H1 (cell line): ENCODE data around the gene HS1BP3. TPM values are rescaled to one million over a fixed set of nuclear protein-coding genes. Genes with fewer than 3 reads are reported as not detected.

Source experiments
- CTCF ChIA-PET: fragments of 300-600 bp; sonication (Branson Sonifier 250); formaldehyde crosslinking; loops from one replicate; lab custom pipeline; 2021; ENCODE audit not compliant: partially characterized antibody; lab: Charles Lee
- POLR2A ChIA-PET: fragments of 300-600 bp; sonication (Branson Sonifier 250); formaldehyde crosslinking; loops from one replicate; lab custom pipeline; 2021; ENCODE audit warnings: inconsistent platforms; ENCODE audit not compliant: partially characterized antibody; lab: Charles Lee
- DNase-seq, 2 experiments: peaks; one replicate each; pipeline versions ENCODE4 v3.0.0 to v3.0.0-alpha.2; 2010 to 2022; ENCODE audit warnings: low spot score in 2 of 2, low read depth in 1 of 2, mixed read lengths in 1 of 2
- FAIRE-seq: peaks from 2 replicates; lab custom pipeline; 2011; peaks lifted over from hg19 to GRCh38; lab: Jason Lieb, UNC
- H2AFZ ChIP-seq: 2 replicates; pipeline ENCODE4 v1.8.1; 2012; ENCODE audit warnings: low read length, inconsistent platforms
- H2AK5ac ChIP-seq: 2 replicates; pipeline ENCODE4 v1.6.1; 2013; ENCODE audit warnings: low read depth, low read length
- H2BK120ac ChIP-seq: replicated peaks from 2 replicates; pipeline ENCODE3; 2013; ENCODE audit warnings: low read depth, low read length, inconsistent platforms
- H2BK12ac ChIP-seq: 2 replicates; pipeline ENCODE4 v1.6.1; 2013; ENCODE audit warnings: low read depth, low read length
- H2BK15ac ChIP-seq: 2 replicates; pipeline ENCODE4 v1.6.1; 2013; ENCODE audit warnings: low read length
- H2BK20ac ChIP-seq: 2 replicates; pipeline ENCODE4 v1.6.1; 2013; ENCODE audit warnings: low read length
- H2BK5ac ChIP-seq: 2 replicates; pipeline ENCODE4 v1.6.1; 2013; ENCODE audit warnings: low read depth, low read length
- H3K14ac ChIP-seq: 2 replicates; pipeline ENCODE4 v1.6.1; 2013; ENCODE audit warnings: inconsistent platforms; ENCODE audit not compliant: insufficient read length
- H3K18ac ChIP-seq: 2 replicates; pipeline ENCODE4 v1.6.1; 2013; ENCODE audit warnings: low read length; ENCODE audit errors: extremely low read depth
- H3K23ac ChIP-seq: 2 replicates; pipeline ENCODE4 v1.6.1; 2013; ENCODE audit warnings: inconsistent platforms; ENCODE audit not compliant: insufficient read length
- H3K23me2 ChIP-seq: 2 replicates; pipeline ENCODE4 v1.6.1; 2013; ENCODE audit warnings: low read depth, low read length
- H3K27ac ChIP-seq: 2 replicates; pipeline ENCODE4 v1.6.1; 2011; ENCODE audit warnings: low read depth, low read length, inconsistent platforms
- H3K27me3 ChIP-seq, 4 experiments: replicated peaks in 1 of 4; 1 replicate in 1 of 4; 2 replicates in 3 of 4; pipeline versions ENCODE4 v1.6.1 to v1.8.1; 2011 to 2013; ENCODE audit warnings: low read length in 3 of 4, mild to moderate bottlenecking in 3 of 4, inconsistent platforms in 2 of 4, mixed read lengths in 2 of 4, moderate library complexity in 1 of 4; ENCODE audit not compliant: control insufficient read depth in 3 of 4, insufficient read depth in 3 of 4; ENCODE audit errors: extremely low read depth in 1 of 4
- H3K36me3 ChIP-seq, 4 experiments: 2 replicates each; pipeline versions ENCODE4 v1.6.1 to v1.8.1; 2011 to 2013; ENCODE audit warnings: mild to moderate bottlenecking in 4 of 4, low read length in 3 of 4, moderate library complexity in 2 of 4, control low read depth in 1 of 4, inconsistent platforms in 1 of 4; ENCODE audit not compliant: insufficient read depth in 4 of 4, control insufficient read depth in 2 of 4
- H3K4ac ChIP-seq: replicated peaks from 2 replicates; pipeline ENCODE3; 2013; ENCODE audit warnings: low read length, low read depth, mixed read lengths, inconsistent platforms; ENCODE audit not compliant: insufficient read length
- H3K4me1 ChIP-seq, 4 experiments: replicated peaks in 1 of 4; 1 replicate in 1 of 4; 2 replicates in 3 of 4; pipeline versions ENCODE4 v1.6.1 to v1.8.1; 2011 to 2013; ENCODE audit warnings: low read length in 3 of 4, inconsistent platforms in 2 of 4, mixed read lengths in 1 of 4; ENCODE audit not compliant: insufficient read depth in 4 of 4, control insufficient read depth in 3 of 4
- H3K4me2 ChIP-seq, 2 experiments: 2 replicates each; pipeline versions ENCODE4 v1.6.1 to v1.8.1; 2011 to 2013; ENCODE audit warnings: low read depth in 2 of 2, low read length in 2 of 2, control low read depth in 1 of 2, inconsistent platforms in 1 of 2, mild to moderate bottlenecking in 1 of 2; ENCODE audit not compliant: insufficient read depth in 1 of 2
- H3K4me3 ChIP-seq, 4 experiments: fragments of 200-600, 300-600 bp in 1 of 4; sonication (generic), shearing (Covaris generic), sonication (Bioruptor Twin) in 1 of 4; 2 replicates each; pipeline versions ENCODE4 v1.5.1 to v1.8.1; 2011 to 2016; ENCODE audit warnings: low read length in 4 of 4, low read depth in 3 of 4, control low read depth in 2 of 4, inconsistent platforms in 2 of 4, mild to moderate bottlenecking in 2 of 4, mixed read lengths in 1 of 4, moderate library complexity in 1 of 4; ENCODE audit not compliant: insufficient read depth in 2 of 4; ENCODE audit errors: extremely low read depth in 1 of 4
- H3K56ac ChIP-seq: replicated peaks from 2 replicates; pipeline ENCODE3; 2013; ENCODE audit warnings: low read depth, mild to moderate bottlenecking, mixed read lengths, low read length, inconsistent platforms; ENCODE audit not compliant: insufficient read length
- H3K79me1 ChIP-seq: 2 replicates; pipeline ENCODE4 v1.6.1; 2013; ENCODE audit warnings: low read depth, low read length, control low read depth
- H3K79me2 ChIP-seq, 2 experiments: 2 replicates each; pipeline versions ENCODE4 v1.6.1 to v1.8.1; 2012 to 2013; ENCODE audit warnings: low read length in 2 of 2, mild to moderate bottlenecking in 2 of 2, inconsistent platforms in 1 of 2; ENCODE audit not compliant: insufficient read depth in 2 of 2, control insufficient read depth in 1 of 2
- H3K9ac ChIP-seq, 4 experiments: replicated peaks in 1 of 4; 1 replicate in 1 of 4; 2 replicates in 3 of 4; pipeline versions ENCODE4 v1.6.1 to v1.8.1; 2011 to 2013; ENCODE audit warnings: low read depth in 3 of 4, low read length in 3 of 4, control low read depth in 2 of 4, mild to moderate bottlenecking in 2 of 4, moderate library complexity in 2 of 4, inconsistent platforms in 1 of 4; ENCODE audit errors: extremely low read depth in 1 of 4
- H3K9me3 ChIP-seq, 2 experiments: 2 replicates each; pipeline versions ENCODE4 v1.6.1 to v1.8.1; 2012 to 2013; ENCODE audit warnings: mild to moderate bottlenecking in 2 of 2, moderate library complexity in 2 of 2, control low read depth in 1 of 2, inconsistent platforms in 1 of 2, low read depth in 1 of 2, low read length in 1 of 2, mixed read lengths in 1 of 2; ENCODE audit not compliant: insufficient read depth in 2 of 2
- H4K20me1 ChIP-seq, 2 experiments: replicated peaks in 1 of 2; 2 replicates each; pipeline versions ENCODE3 to v1.8.1; 2011 to 2013; ENCODE audit warnings: inconsistent platforms in 2 of 2, low read length in 2 of 2, mild to moderate bottlenecking in 1 of 2; ENCODE audit not compliant: insufficient read depth in 2 of 2, control insufficient read depth in 1 of 2
- H4K5ac ChIP-seq: 2 replicates; pipeline ENCODE4 v1.6.1; 2013; ENCODE audit warnings: low read length, low read depth, mixed read lengths, inconsistent platforms; ENCODE audit not compliant: insufficient read length
- H4K8ac ChIP-seq: 2 replicates; pipeline ENCODE4 v1.8.0; 2013; ENCODE audit warnings: mild to moderate bottlenecking, moderate library complexity, low read length, inconsistent platforms; ENCODE audit not compliant: insufficient read depth; ENCODE audit errors: extremely low read depth
- H4K91ac ChIP-seq: replicated peaks from 2 replicates; pipeline ENCODE3; 2013; ENCODE audit warnings: low read length, mixed read lengths, inconsistent platforms; ENCODE audit not compliant: insufficient read length
- ATF2 ChIP-seq: IDR thresholded peaks from 2 replicates; pipeline ENCODE4 v1.6.1; 2012; ENCODE audit warnings: low read length, inconsistent platforms
- CEBPB ChIP-seq: IDR thresholded peaks from 2 replicates; pipeline ENCODE4 v1.6.1; 2012; ENCODE audit warnings: low read depth, low read length
- CREB1 ChIP-seq: IDR thresholded peaks from 2 replicates; pipeline ENCODE4 v1.6.1; 2012; ENCODE audit warnings: inconsistent platforms
- JUN ChIP-seq: IDR thresholded peaks from 2 replicates; pipeline ENCODE4 v1.6.1; 2011; ENCODE audit warnings: low read depth, mild to moderate bottlenecking, improper control_type of control experiment, low read length
- MAFK ChIP-seq: IDR thresholded peaks from 2 replicates; pipeline ENCODE4 v1.6.1; 2012; ENCODE audit warnings: low read depth, mild to moderate bottlenecking, improper control_type of control experiment, low read length
- NRF1 ChIP-seq: IDR thresholded peaks from 2 replicates; pipeline ENCODE4 v1.6.1; 2011; ENCODE audit warnings: mild to moderate bottlenecking, low read depth, low read length, improper control_type of control experiment
- PHF8 ChIP-seq: fragments of 200-600 bp; sonication (generic); conservative IDR thresholded peaks from 2 replicates; pipeline ENCODE4 v1.7.1; 2012; ENCODE audit warnings: low read depth, mild to moderate bottlenecking, inconsistent platforms, low read length, moderate library complexity
- POLR2A ChIP-seq, 2 experiments: IDR thresholded peaks; 1 replicate in 1 of 2; 2 replicates in 1 of 2; pipeline ENCODE4 v1.6.1; 2011; ENCODE audit warnings: low read depth in 2 of 2, low read length in 2 of 2, mild to moderate bottlenecking in 2 of 2; ENCODE audit errors: control extremely low read depth in 1 of 2
- RFX5 ChIP-seq: IDR thresholded peaks from 2 replicates; pipeline ENCODE4 v1.6.1; 2011; ENCODE audit warnings: low read depth, low read length, improper control_type of control experiment, borderline replicate concordance
- SP4 ChIP-seq: IDR thresholded peaks from 2 replicates; pipeline ENCODE4 v1.6.1; 2012; ENCODE audit warnings: low read length, inconsistent platforms
- SRF ChIP-seq: IDR thresholded peaks from 2 replicates; pipeline ENCODE4 v1.6.1; 2011; ENCODE audit warnings: mild to moderate bottlenecking, low read depth, low read length, moderate library complexity
- TCF12 ChIP-seq: IDR thresholded peaks from 2 replicates; pipeline ENCODE4 v1.6.1; 2011; ENCODE audit warnings: low read depth, mild to moderate bottlenecking, low read length
- USF2 ChIP-seq: IDR thresholded peaks from 2 replicates; pipeline ENCODE4 v1.6.1; 2011; ENCODE audit warnings: low read length, improper control_type of control experiment
- whole genome bisulfite sequencing, 2 experiments: shearing (Covaris generic) in 1 of 2; methylation state at CpG; one replicate each; pipeline versions ENCODE4 v1.1.6 to v1.1.7; 2013 to 2015; ENCODE audit warnings: low lambda C conversion rate in 2 of 2, mixed read lengths in 2 of 2, inconsistent platforms in 1 of 2, low coverage in 1 of 2, missing lambda C conversion rate in 1 of 2; ENCODE audit not compliant: insufficient replicate concordance in 2 of 2, insufficient coverage in 1 of 2, insufficient read length in 1 of 2; ENCODE audit errors: extremely low coverage in 1 of 2, missing lambda C conversion rate in 1 of 2; 5-methylcytosine and 5-hydroxymethylcytosine counted together
- polyA plus RNA-seq, 7 experiments: library from polyadenylated mRNA; depleted of rRNA in 3 of 7; stranded (reverse) in 5 of 7; unstranded in 2 of 7; fragments of >200 nt in 5 of 7; fragments of 200-250 nt in 2 of 7; gene quantifications; 1 replicate in 5 of 7; 2 replicates in 1 of 7; 4 replicates in 1 of 7; pipeline versions ENCODE4 v1.2.1 to v1.2.3, GENCODE V29; 2011 to 2013; ENCODE audit warnings: missing spikeins in 2 of 7, mixed read lengths in 2 of 7
- total RNA-seq: library from RNA; stranded (reverse); fragmentation: NEBNext Ultra II Directional; extraction: Animal tissue kit (Norgen Biotek cat#: 25700); gene quantifications from 2 replicates; pipeline ENCODE4 v1.2.1, GENCODE V29; 2021

HS1BP3 gene
- total and polyA plus RNA-seq, 2 of the 8 experiments (the other 6 are each of a cell fraction or from before 2014, with no cell fraction given) = 11.1 to 11.3 TPM

GRCh38 chr2:20643060-20643459 is 7.8 kb downstream of the HS1BP3 start:
- H3K9me3 ChIP-seq = no peaks in the 10 kb centered on the region
- H3K23ac ChIP-seq = no peak overlapping the region
- H3K18ac ChIP-seq = no peak overlapping the region
- H2BK20ac ChIP-seq = no peak overlapping the region
- H4K20me1 ChIP-seq = peaks cover 0 to 3% of the 10 kb centered on the region in 2 experiments
- no peaks in the 10 kb centered on the region for H3K36me3 ChIP-seq
- H3K4me1 ChIP-seq = peaks cover 0 to 3% (median 0%) of the 10 kb centered on the region in 4 experiments; a peak in 3 of 7 replicates
- no peak overlapping the region for H2BK120ac ChIP-seq
- H2AFZ ChIP-seq = no peak overlapping the region
- H2BK15ac ChIP-seq = no peak overlapping the region
- H3K23me2 ChIP-seq = no peaks in the 10 kb centered on the region
- H3K4me2 ChIP-seq = no peak overlapping the region
- FAIRE-seq (no peak), DNase-seq (no peak)
- H3K27me3 ChIP-seq = no peaks in the 10 kb centered on the region
- no peaks in the 10 kb centered on the region for H3K79me2 ChIP-seq
- no peak overlapping the region for H2AK5ac ChIP-seq
- no peak overlapping the region for H4K8ac ChIP-seq
- no peak overlapping the region for H3K14ac ChIP-seq
- no peak overlapping the region for H3K27ac ChIP-seq
- H3K9ac ChIP-seq = no peak overlapping the region
- no peak overlapping the region for H2BK12ac ChIP-seq
- no peak overlapping the region for H3K4ac ChIP-seq
- H4K5ac ChIP-seq = no peak overlapping the region
- H4K91ac ChIP-seq = no peak overlapping the region
- no peak overlapping the region for H3K56ac ChIP-seq
- no peak overlapping the region for H2BK5ac ChIP-seq
- no peaks in the 10 kb centered on the region; the same call in 1 of the 2 replicates for H3K79me1 ChIP-seq
- 86% methylated on average over 7 of the region's 7 CpGs; no CpG with 5 or more reads in 1 of the 2 experiments for WGBS, 2 experiments
- no peak overlapping the region for H3K4me3 ChIP-seq
- POLR2A ChIA-PET = interaction anchor here (0.9 to 2.1 kb wide), 4 partner anchors 8 to 199 kb away, joined by 3 to 15 read pairs (median 8); partner anchors contain the start of genes HS1BP3 and RHOB
- CTCF ChIA-PET = interaction anchor here (0.6 to 17.7 kb wide), 46 partner anchors 8 to 572 kb away, joined by 3 to 367 read pairs (median 6); partner anchors contain the start of genes HS1BP3 and RHOB
- TF ChIP-seq POLR2A (IDR thresholded peaks at IDR 0.05; ENCODE audit: control extremely low read depth in 1 of 2, low read depth in 2 of 2, low read length in 2 of 2) (no peak), SRF (no peak), RFX5 (no peak), SP4 (no peak), MAFK (no peak), TCF12 (no peak), PHF8 (no peak), CEBPB (no peak), ATF2 (no peak), NRF1 (no peak), CREB1 (no peak), USF2 (no peak), JUN (no peak)
